Measurements from ENCODE around the gene ERP44. TPM values are rescaled to one million over a fixed set of nuclear protein-coding genes. Genes with fewer than 3 reads are reported as not detected.
A peak's percentile ranks its signal among the peaks of the same experiment; 100 is the strongest.
"Not testable (repeated sequence)": the region's sequence is repeated elsewhere in the genome, so short reads cannot be mapped to it uniquely, and the experiment has no call there.

ERP44 gene
- total and polyA plus RNA-seq, 5 experiments from 2014 or later = 14.7 to 35.0 (median 28.0) TPM

DNA sequence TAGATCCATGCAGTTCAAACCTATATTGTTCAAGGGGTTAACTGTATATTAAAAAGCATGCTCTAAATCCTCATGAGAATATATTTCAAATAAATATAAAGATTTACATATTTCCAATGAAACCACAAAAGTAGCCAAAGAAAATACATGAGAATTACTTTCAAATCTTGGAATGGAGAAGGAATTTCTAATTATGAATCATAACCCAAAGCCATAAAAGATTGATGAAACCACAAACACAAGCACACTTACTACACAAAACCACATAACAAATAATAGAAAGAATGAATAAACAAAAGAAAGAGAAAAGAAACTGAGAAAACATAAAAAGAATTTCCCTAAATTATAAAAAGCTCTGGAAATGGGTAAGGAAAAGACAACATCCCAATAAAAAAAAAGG is 16.0 kb downstream of the ERP44 start:
- no peak for DNase-seq
- POLR2A ChIA-PET = no interaction called here
- Mint-ChIP-seq H3K4me3 (peak overlapping the region in 1 of 10 donors; percentile 30), H3K36me3 (peaks cover 0 to 2% (median 0%) of the 10 kb centered on the region in 3 donors), H3K9me3 (no peaks in the 10 kb centered on the region), H3K27ac (peak overlapping the region in 1 of 10 donors; percentile 53), H3K4me1 (peaks cover 35 to 85% (median 72%) of the 10 kb centered on the region in 4 donors), H3K27me3 (no peaks in the 10 kb centered on the region)
- ATAC-seq = no peak

DNA sequence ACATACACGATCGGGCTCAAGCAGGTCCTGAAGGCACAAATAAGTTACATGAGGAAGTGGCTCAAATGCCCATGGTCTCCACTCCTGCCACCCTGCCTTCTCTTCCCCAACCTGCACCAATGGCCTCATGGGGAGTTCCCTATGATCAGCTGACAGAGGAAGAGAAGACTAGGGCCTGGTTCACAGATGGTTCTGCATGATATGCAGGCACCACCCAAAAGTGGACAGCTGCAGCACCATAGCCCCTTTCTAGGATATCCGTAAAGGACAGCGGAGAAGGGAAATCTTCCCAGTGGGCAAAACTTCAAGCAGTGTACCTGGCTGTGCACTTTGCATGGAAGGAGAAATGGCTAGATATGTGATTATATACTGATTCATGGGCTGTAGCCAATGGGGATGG is 22.5 kb downstream of the ERP44 start:
- not testable (repeated sequence) for DNase-seq, ATAC-seq, H3K9me3 Mint-ChIP-seq

DNA sequence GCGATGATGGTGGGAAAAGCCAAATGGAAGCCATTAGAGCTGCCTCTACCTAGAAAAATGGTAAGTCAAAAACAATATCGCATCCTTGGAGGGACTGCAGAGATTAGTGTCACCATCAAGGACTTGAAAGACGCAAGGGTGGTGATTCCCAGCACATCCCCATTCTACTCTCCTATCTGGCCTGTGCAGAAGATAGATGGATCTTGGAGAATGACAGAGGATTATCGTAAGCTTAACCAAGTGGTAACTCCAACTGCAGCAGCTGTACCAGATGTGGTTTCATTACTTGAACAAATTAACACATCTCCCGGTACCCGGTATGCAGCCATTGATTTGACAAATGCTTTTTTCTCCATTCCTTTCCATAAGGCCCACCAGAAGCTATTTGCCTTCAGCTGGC is 23.8 kb downstream of the ERP44 start:
- POLR2A ChIA-PET = no interaction called here
- Mint-ChIP-seq H3K4me3 (no peak overlapping the region), H3K27ac (no peak overlapping the region), H3K27me3 (no peaks in the 10 kb centered on the region), H3K36me3 (peaks cover 0 to 9% (median 7%) of the 10 kb centered on the region in 3 donors), H3K9me3 (no peaks in the 10 kb centered on the region), H3K4me1 (peaks cover 20 to 69% (median 43%) of the 10 kb centered on the region in 4 donors)
- ATAC-seq = no peak
- no peak for DNase-seq

More for the DNA sequence above, 22.5 kb downstream of the ERP44 start:
- H3K27ac Mint-ChIP-seq, POLR2A ChIA-PET, H3K36me3 Mint-ChIP-seq, H3K27me3 Mint-ChIP-seq, H3K4me3 Mint-ChIP-seq: not testable (repeated sequence)
- peaks cover 23 to 72% (median 45%) of the 10 kb centered on the region in 4 donors for H3K4me1 Mint-ChIP-seq

DNA sequence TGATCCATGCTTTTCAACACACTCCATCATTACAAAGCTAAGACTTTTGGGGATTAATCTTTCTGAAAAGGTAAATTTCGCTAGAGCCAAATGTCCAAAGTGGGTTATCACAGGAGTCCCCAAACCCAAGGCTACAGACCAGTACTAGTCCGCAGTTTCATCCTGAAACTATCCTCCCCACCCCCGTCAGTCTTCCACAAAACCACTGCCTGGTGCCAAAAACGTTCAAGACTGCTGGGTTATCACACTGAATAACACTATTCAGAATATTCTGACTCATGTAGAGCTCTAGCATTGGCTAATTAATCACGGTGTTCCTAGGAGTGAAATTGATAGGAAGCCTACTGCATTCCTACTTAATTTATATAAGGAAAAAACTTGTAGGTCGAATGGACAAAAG is 24.7 kb downstream of the ERP44 start:
- Mint-ChIP-seq H3K27me3 (no peaks in the 10 kb centered on the region), H3K36me3 (peaks cover 0 to 10% (median 8%) of the 10 kb centered on the region in 3 donors), H3K9me3 (no peaks in the 10 kb centered on the region), H3K27ac (no peak overlapping the region), H3K4me3 (no peak overlapping the region), H3K4me1 (peaks cover 19 to 65% (median 42%) of the 10 kb centered on the region in 4 donors)
- ATAC-seq (no peak), DNase-seq (no peak)
- POLR2A ChIA-PET = no interaction called here

DNA sequence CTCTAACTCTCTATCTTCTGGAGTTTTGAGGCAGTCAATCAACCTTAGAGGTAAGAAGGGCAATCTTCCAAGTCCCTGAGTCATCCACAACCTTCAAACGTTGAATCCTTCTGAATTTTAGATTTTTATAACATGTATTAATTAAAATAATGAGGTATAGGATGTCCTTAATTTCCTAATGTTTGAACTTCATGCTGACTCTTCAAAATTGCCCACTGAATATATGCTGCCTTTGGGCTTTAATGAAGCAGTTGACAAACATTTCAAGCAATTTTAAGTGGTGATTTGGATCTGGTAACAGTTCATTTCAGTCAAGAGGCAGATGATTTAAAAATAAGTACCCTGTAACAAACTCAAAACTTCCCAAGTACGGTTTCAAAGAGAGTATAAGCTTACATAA is 26.0 kb downstream of the ERP44 start:
- Mint-ChIP-seq H3K27me3 (no peaks in the 10 kb centered on the region), H3K27ac (no peak overlapping the region), H3K36me3 (peaks cover 0 to 10% (median 9%) of the 10 kb centered on the region in 3 donors), H3K9me3 (no peaks in the 10 kb centered on the region), H3K4me3 (no peak overlapping the region), H3K4me1 (peaks cover 14 to 56% (median 35%) of the 10 kb centered on the region in 4 donors)
- ATAC-seq (no peak), DNase-seq (no peak)
- POLR2A ChIA-PET = no interaction called here

DNA sequence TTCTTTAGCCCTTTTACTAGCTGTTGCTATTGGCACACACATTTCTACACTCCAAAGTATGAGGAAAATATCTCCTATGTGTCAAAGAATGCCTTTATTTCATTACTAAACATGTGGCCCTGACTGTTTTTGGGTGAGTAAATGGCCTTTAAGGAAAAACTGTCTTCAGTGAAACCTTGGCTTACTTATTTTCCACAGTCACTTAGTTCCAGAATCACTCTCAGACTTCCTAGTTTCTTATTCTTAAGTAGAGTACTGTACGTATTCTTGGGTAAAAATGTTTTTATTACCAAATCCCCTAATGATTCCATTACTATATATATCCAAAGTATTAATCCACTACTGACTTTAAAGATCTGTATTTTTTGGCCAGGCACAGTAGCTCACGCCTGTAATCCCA is 27.5 kb downstream of the ERP44 start:
- no peak overlapping the region for H3K4me3 Mint-ChIP-seq
- no peak for ATAC-seq

DNA sequence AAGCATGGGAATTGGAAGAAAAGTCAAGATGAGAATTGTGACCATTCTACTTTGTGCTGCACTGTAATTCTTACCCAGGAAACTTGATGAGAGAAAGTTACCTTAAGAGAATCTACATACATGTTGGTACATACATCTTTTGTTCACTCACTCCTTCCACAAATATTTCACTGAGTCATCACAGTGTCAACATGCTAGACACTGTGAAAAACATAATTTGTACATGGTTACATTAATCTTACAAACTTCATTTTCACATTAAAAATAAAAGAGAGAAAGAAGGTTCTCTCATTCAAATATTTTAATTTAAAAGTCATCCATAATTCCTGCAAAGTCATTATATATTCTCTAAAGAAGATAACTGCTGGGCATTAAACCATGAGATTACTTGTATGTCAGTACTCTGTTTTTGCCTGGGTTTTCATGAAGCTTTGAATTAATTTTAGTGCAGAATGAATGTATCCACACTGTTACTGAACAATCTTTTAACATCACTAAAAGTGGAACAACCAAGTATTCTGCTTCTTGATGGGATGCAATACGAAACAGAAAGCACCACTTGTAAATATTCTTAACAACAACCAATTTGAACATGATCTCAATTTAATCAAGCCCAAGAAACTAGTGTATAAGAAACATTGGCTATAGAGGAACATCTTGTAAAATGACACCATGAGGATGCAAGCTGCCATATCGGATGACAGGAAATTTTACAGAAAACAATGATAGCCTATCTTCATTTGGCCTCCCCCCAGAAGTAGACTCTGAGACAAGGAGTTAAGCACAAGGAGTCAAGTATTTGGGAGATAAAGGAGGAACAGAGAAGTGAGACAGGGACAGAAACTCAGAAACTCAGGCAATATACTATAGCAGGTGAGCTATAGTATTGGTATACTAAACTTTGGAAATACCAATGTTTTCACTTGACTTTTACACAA is 28.4 kb downstream of the ERP44 start:
- Mint-ChIP-seq H3K27ac (peak overlapping the region in 2 of 10 donors; percentile 3 to 13), H3K4me3 (no peak overlapping the region), H3K9me3 (peaks cover 0 to 4% (median 0%) of the 10 kb centered on the region in 9 donors), H3K27me3 (no peaks in the 10 kb centered on the region), H3K36me3 (peaks cover 0 to 12% (median 9%) of the 10 kb centered on the region in 3 donors), H3K4me1 (peaks cover 10 to 51% (median 27%) of the 10 kb centered on the region in 4 donors)
- DNase-seq (no peak), ATAC-seq (no peak)
- POLR2A ChIA-PET = no interaction called here

More for the DNA sequence above, 27.5 kb downstream of the ERP44 start:
- POLR2A ChIA-PET = no interaction called here
- Mint-ChIP-seq H3K36me3 (peaks cover 0 to 12% (median 10%) of the 10 kb centered on the region in 3 donors), H3K4me1 (peaks cover 12 to 51% (median 28%) of the 10 kb centered on the region in 4 donors), H3K27me3 (no peaks in the 10 kb centered on the region), H3K27ac (peak overlapping the region in 1 of 10 donors; percentile 29), H3K9me3 (peaks cover 0 to 4% (median 0%) of the 10 kb centered on the region in 9 donors)
- DNase-seq = no peak

DNA sequence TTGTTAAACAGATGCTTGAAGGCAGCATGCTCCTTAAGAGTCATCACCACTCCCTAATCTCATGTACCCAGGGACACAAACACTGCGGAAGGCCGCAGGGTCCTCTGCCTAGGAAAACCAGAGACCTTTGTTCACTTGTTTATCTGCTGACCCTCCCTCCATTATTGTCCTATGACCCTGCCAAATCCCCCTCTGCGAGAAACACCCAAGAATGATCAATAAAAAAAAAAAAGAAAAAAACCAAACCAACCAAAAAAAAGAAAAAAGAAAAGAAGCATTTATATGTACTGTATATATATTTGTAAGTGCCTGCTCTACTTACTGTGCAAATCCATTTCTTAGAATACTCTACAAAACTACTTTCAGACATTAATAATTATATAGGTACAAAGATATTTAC is 29.7 kb downstream of the ERP44 start:
- H3K36me3 Mint-ChIP-seq, POLR2A ChIA-PET, H3K4me3 Mint-ChIP-seq, H3K27me3 Mint-ChIP-seq, H3K27ac Mint-ChIP-seq, DNase-seq, ATAC-seq, H3K9me3 Mint-ChIP-seq: not testable (repeated sequence)
- peaks cover 10 to 46% (median 24%) of the 10 kb centered on the region in 4 donors for H3K4me1 Mint-ChIP-seq

DNA sequence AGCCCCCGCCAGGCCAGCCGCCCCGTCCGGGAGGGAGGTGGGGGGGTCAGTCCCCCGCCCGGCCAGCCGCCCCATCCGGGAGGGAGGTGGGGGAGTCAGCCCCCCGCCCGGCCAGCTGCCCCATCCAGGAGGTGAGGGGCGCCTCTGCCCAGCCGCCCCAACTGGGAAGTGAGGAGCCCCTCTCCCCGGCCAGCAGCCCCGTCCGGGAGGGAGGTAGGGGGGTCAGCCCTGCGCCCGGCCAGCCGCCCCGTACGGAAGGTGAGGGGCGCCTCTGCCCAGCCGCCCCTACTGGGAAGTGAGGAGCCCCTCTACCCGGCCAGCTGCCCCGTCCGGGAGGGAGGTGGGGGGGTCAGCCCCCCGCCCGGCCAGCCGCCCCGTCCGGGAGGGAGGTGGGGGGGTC is 30.8 kb downstream of the ERP44 start:
- DNase-seq, H3K27me3 Mint-ChIP-seq, H3K27ac Mint-ChIP-seq, H3K4me3 Mint-ChIP-seq, ATAC-seq, H3K9me3 Mint-ChIP-seq, H3K36me3 Mint-ChIP-seq, POLR2A ChIA-PET: not testable (repeated sequence)
- peaks cover 8 to 47% (median 23%) of the 10 kb centered on the region in 4 donors for H3K4me1 Mint-ChIP-seq

DNA sequence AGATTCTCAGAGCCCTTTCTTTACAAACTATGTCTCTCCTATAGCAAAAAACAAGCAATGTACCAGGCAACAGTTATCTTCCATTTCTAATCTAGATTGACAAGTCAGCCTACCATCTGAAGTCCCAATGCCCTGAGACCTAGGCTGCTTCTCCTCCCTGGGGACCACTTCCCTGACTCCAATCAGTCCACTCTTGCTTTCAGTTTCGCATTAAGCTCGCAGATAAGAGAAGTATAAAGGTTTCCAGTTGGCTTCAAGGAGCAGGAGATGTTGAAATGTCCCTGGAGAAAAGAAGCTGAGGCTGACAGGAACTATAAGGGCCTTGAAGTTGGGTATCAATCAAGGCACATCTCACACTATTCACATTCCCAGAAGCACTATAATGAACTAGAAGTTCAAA is 32.3 kb downstream of the ERP44 start:
- no peaks in the 10 kb centered on the region for H3K27me3 Mint-ChIP-seq
- DNase-seq = no peak
- H3K9me3 Mint-ChIP-seq = peaks cover 0 to 4% (median 0%) of the 10 kb centered on the region in 9 donors
- peak overlapping the region in 6 of 10 donors; percentile 19 to 64 (median 59) for H3K27ac Mint-ChIP-seq
- H3K4me3 Mint-ChIP-seq = no peak overlapping the region
- POLR2A ChIA-PET = no interaction called here
- H3K4me1 Mint-ChIP-seq = peaks cover 8 to 47% (median 22%) of the 10 kb centered on the region in 4 donors
- no peak for ATAC-seq
- H3K36me3 Mint-ChIP-seq = peaks cover 0 to 7% (median 7%) of the 10 kb centered on the region in 3 donors

DNA sequence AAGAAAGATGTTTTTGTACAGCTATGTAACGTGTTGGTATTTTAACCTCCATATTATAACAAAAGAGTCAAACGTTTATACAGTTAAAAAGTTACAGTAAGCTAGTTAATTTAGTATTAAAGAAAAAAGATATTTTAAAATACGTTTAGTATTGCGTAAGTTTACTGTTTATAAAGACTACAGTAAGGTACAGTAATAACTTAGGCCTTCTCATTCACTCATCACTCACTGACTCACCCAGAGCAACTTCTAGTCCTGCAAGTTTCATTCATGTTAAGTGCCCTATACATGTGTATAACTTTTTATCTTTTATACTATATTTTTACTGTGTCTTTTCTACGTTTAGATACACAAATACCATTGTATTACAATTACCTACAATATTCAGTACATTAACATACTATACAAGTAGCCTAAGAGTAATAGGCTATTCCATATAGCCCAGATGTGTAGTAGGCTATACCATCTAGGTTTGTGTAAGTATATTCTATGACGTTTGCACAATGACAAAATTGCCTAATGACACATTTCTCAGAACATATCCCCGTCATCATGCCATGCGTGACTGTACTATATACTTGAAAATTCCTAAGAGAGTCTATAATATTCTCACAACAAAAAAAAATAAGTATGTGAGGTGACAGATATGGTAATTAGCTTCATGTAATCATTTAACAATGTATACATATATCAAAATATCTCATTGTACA is 33.8 kb downstream of the ERP44 start:
- DNase-seq (no peak), ATAC-seq (no peak)
- H3K27ac Mint-ChIP-seq = no peak overlapping the region
- H3K4me3 Mint-ChIP-seq = no peak overlapping the region
- H3K4me1 Mint-ChIP-seq = peaks cover 8 to 46% (median 16%) of the 10 kb centered on the region in 4 donors
- H3K27me3 Mint-ChIP-seq = no peaks in the 10 kb centered on the region
- peaks cover 0 to 4% (median 0%) of the 10 kb centered on the region in 9 donors for H3K9me3 Mint-ChIP-seq
- POLR2A ChIA-PET = no interaction called here
- peaks cover 0 to 7% (median 7%) of the 10 kb centered on the region in 3 donors for H3K36me3 Mint-ChIP-seq

DNA sequence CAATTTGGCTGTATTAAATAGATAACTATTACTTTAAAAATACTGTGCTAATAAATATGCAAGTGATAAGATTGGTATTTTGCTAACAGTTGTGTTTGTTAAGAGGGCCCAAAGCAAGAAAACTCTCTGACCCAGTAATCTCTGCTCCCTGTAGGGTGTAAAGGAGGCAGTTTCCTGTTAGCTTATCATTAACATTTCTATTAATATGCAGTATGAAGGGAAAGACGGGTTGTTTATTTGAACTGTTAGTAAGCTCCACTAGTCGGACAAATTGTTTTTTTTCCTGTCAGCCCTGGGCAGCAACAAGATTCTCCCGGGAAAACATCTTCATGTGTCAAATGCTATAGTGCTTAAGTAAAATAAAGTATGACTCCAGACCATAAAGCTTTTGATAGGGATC is 35.6 kb downstream of the ERP44 start:
- peaks cover 8 to 58% (median 17%) of the 10 kb centered on the region in 4 donors for H3K4me1 Mint-ChIP-seq
- ATAC-seq = no peak
- DNase-seq = no peak

More for the DNA sequence above, 35.6 kb downstream of the ERP44 start:
- POLR2A ChIA-PET = interaction anchor here (0.7 kb wide), 1 partner anchor 140 kb away, joined by 3 read pairs; no protein-coding TSS in a partner anchor
- no peaks in the 10 kb centered on the region for H3K27me3 Mint-ChIP-seq
- H3K27ac Mint-ChIP-seq = no peak overlapping the region
- peaks cover 0 to 4% (median 0%) of the 10 kb centered on the region in 9 donors for H3K9me3 Mint-ChIP-seq
- H3K36me3 Mint-ChIP-seq = peaks cover 0 to 21% (median 9%) of the 10 kb centered on the region in 3 donors
- no peak overlapping the region for H3K4me3 Mint-ChIP-seq

All from naive thymus-derived CD8-positive, alpha-beta T cell (primary cell).